Small intestine (tissue), 16 donors: ENCODE results near the gene SLC26A2. TPM values are rescaled to one million over a fixed set of nuclear protein-coding genes. Genes with fewer than 3 reads are reported as not detected.

Experiments
- DNase-seq, 2 donors: peaks; one replicate each; pipeline versions ENCODE4 v3.0.0 to v3.0.0-alpha.2; 2013
- FAIRE-seq: peaks from 2 replicates; lab custom pipeline; 2012; peaks lifted over from hg19 to GRCh38; lab: Jason Lieb, UNC
- H3K27ac ChIP-seq, 3 donors: one replicate each; pipeline ENCODE4 v1.5.1; 2013; ENCODE audit warnings: low read length in 2 of 3, mild to moderate bottlenecking in 2 of 3, control low read depth in 1 of 3, inconsistent platforms in 1 of 3, low read depth in 1 of 3, moderate library complexity in 1 of 3
- H3K27me3 ChIP-seq, 3 donors: one replicate each; pipeline ENCODE4 v1.6.1; 2013; ENCODE audit warnings: low read length in 3 of 3, inconsistent platforms in 1 of 3; ENCODE audit not compliant: control insufficient read depth in 3 of 3, insufficient read depth in 3 of 3
- H3K36me3 ChIP-seq, 3 donors: one replicate each; pipeline ENCODE4 v1.6.1; 2013; ENCODE audit warnings: low read length in 3 of 3, inconsistent platforms in 1 of 3, low read depth in 1 of 3, mild to moderate bottlenecking in 1 of 3, moderate library complexity in 1 of 3; ENCODE audit not compliant: control insufficient read depth in 3 of 3, insufficient read depth in 2 of 3
- H3K4me1 ChIP-seq, 3 donors: one replicate each; pipeline ENCODE4 v1.6.1; 2013; ENCODE audit warnings: low read length in 2 of 3, inconsistent platforms in 1 of 3, low read depth in 1 of 3, mild to moderate bottlenecking in 1 of 3, moderate library complexity in 1 of 3; ENCODE audit not compliant: control insufficient read depth in 3 of 3, insufficient read depth in 2 of 3
- H3K4me3 ChIP-seq, 3 donors: one replicate each; pipeline ENCODE4 v1.5.1; 2013; ENCODE audit warnings: low read length in 3 of 3, control low read depth in 1 of 3, inconsistent platforms in 1 of 3, low read depth in 1 of 3, mild to moderate bottlenecking in 1 of 3, moderate library complexity in 1 of 3
- H3K9me3 ChIP-seq, 2 donors: one replicate each; pipeline ENCODE4 v1.6.1; 2013; ENCODE audit warnings: low read depth in 1 of 2, low read length in 1 of 2; ENCODE audit not compliant: control insufficient read depth in 2 of 2, insufficient read depth in 1 of 2
- WGBS, 3 donors: extraction: QIAGEN DNeasy Blood & Tissue Kit; methylation state at CpG; one replicate each; pipeline ENCODE4 v1.1.7; 2013; 5-methylcytosine and 5-hydroxymethylcytosine counted together
- long read RNA-seq, 10 donors: transcript quantifications; one replicate each; lab custom pipeline, GENCODE V29; 2026
- polyA plus RNA-seq, 4 donors: library from polyadenylated mRNA; stranded (reverse) in 3 of 4; unstranded in 1 of 4; fragments of 200-250 nt in 3 of 4; fragments of 120-200 nt in 1 of 4; gene quantifications; one replicate each; pipeline versions ENCODE4 v1.2.1 to v1.2.3, GENCODE V29; 2013
- donor health status: healthy with polysubstance abuse.
- donor health status: control.
- donor health status: control.
- donor health status: Bipolar disorder and iron deficiency.
- donor health status: healthy.

SLC26A2 gene
- polyA plus RNA-seq: 100 to 1,000 TPM in 1 of 4 donors, 1 to 10 TPM in 3; 2.7 to 155 (median 5.5) TPM
- long read RNA-seq, donor 1, full-length matches to known transcripts: 22 of 64 reads
- long read RNA-seq, donor 1, partial matches to known transcripts: 42 of 64 reads
- long read RNA-seq, donor 1, other reads (novel, unspliced or antisense): 0 of 64 reads
- long read RNA-seq, donor 2, full-length matches to known transcripts: 2 of 2 reads
- long read RNA-seq, donor 2, partial matches to known transcripts: 0 of 2 reads
- long read RNA-seq, donor 2, other reads (novel, unspliced or antisense): 0 of 2 reads
- long read RNA-seq, donor 3, full-length matches to known transcripts: 4 of 15 reads
- long read RNA-seq, donor 3, partial matches to known transcripts: 11 of 15 reads
- long read RNA-seq, donor 3, other reads (novel, unspliced or antisense): 0 of 15 reads
- long read RNA-seq, donor 4, full-length matches to known transcripts: 1 of 1 reads
- long read RNA-seq, donor 4, partial matches to known transcripts: 0 of 1 reads
- long read RNA-seq, donor 4, other reads (novel, unspliced or antisense): 0 of 1 reads
- long read RNA-seq, donor 5, full-length matches to known transcripts: 4 of 4 reads
- long read RNA-seq, donor 5, partial matches to known transcripts: 0 of 4 reads
- long read RNA-seq, donor 5, other reads (novel, unspliced or antisense): 0 of 4 reads
- long read RNA-seq, donor 6, full-length matches to known transcripts: 16 of 16 reads
- long read RNA-seq, donor 6, partial matches to known transcripts: 0 of 16 reads
- long read RNA-seq, donor 6, other reads (novel, unspliced or antisense): 0 of 16 reads
- long read RNA-seq, donor 7, full-length matches to known transcripts: 4 of 4 reads
- long read RNA-seq, donor 7, partial matches to known transcripts: 0 of 4 reads
- long read RNA-seq, donor 7, other reads (novel, unspliced or antisense): 0 of 4 reads
- long read RNA-seq, donor 8, full-length matches to known transcripts: 1 of 1 reads
- long read RNA-seq, donor 8, partial matches to known transcripts: 0 of 1 reads
- long read RNA-seq, donor 8, other reads (novel, unspliced or antisense): 0 of 1 reads
- long read RNA-seq, donor 9, full-length matches to known transcripts: 3 of 3 reads
- long read RNA-seq, donor 9, partial matches to known transcripts: 0 of 3 reads
- long read RNA-seq, donor 9, other reads (novel, unspliced or antisense): 0 of 3 reads
- long read RNA-seq, donor 10, full-length matches to known transcripts: 62 of 102 reads
- long read RNA-seq, donor 10, partial matches to known transcripts: 40 of 102 reads
- long read RNA-seq, donor 10, other reads (novel, unspliced or antisense): 0 of 102 reads

DNA sequence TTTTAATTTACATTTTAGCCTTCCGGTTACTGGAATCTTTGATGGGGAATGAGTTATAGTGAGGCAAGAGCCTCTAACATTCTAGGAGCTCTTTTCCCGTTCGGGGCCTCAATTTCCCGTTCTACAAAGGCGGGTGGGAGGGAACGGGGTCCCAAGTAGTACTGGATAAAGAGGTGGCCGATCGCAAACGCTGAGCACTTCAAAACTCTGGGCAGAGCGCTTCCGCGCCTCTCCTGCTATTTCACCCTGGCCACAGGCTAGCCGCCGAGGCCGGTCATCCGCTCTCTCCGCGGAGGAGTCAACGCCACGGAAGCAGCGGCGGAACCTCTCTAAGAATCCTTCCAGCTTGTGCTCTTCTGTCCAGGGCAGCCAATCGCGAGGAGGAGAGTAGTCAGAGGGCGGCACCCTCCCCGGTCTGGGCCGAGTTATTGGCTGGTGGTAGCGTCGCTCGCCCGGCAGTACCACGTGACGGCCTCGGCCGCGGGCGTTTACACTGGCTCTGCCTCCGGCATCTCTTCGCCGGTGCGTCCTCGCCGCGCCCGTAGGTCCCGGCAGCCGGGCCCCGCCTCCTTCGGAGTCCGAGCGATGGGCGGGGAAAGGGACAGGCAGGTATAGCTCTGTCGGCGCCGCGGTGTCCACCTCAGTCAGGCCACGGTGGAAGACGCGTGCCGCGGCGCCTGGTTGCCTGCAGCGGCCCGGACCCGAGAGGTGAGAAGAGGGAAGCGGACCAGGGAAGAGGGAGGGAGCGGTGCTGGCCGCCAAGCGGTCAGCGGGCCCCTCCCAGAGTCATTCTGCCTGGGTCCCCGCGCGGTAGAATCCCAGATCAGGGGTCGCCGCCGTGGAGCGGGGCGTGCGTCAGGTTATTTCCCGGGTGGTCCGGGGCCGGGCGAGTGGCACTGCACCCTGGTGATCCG, at the start of gene SLC26A2:
TSS of gene SLC26A2 (plus strand) at position 487 of the 914 bp plus-strand sequence. CDS start 16,895 bp downstream, outside the sequence.
- Histone ChIP-seq H3K27ac (peak within 1 kb of the TSS; percentile 90 to 99 (median 98)), H3K4me1 (peaks cover 0 to 41% (median 3%) of the 10 kb centered on the region in 3 donors), H3K36me3 (peaks cover 0 to 6% (median 0%) of the 10 kb centered on the region in 3 donors), H3K9me3 (no peaks in the 10 kb centered on the region), H3K27me3 (no peaks in the 10 kb centered on the region), H3K4me3 (peak within 1 kb of the TSS; percentile 70 to 88 (median 85))
- FAIRE-seq (no peak), DNase-seq (peak; percentile 99)
- 0% methylated on average over 72 to 84 of the region's 84 CpGs for WGBS, 3 donors

DNA sequence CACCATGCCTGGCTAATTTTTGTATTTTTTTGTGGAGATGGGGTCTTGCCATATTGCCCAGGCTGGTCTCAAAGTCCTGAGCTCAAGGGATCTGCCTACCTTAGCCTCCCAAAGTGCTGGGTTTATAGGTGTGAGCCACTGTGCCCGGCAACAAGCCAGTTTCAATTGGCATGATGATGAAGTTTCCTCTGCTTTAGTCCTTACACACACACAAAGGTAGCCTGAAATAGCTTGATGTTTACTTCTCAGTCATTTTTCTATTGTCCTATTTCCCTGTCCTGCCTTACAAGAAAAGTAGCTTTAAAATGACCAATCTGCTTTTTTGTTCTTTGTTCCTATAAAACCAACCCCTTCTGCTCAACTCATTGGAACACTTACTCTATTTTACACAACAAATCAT, 49.5 kb upstream of the SLC26A2 start:
- FAIRE-seq: no peak
- 91 to 100% (median 100%) methylated on average over 1 of the region's 1 CpG for WGBS, 3 donors

DNA sequence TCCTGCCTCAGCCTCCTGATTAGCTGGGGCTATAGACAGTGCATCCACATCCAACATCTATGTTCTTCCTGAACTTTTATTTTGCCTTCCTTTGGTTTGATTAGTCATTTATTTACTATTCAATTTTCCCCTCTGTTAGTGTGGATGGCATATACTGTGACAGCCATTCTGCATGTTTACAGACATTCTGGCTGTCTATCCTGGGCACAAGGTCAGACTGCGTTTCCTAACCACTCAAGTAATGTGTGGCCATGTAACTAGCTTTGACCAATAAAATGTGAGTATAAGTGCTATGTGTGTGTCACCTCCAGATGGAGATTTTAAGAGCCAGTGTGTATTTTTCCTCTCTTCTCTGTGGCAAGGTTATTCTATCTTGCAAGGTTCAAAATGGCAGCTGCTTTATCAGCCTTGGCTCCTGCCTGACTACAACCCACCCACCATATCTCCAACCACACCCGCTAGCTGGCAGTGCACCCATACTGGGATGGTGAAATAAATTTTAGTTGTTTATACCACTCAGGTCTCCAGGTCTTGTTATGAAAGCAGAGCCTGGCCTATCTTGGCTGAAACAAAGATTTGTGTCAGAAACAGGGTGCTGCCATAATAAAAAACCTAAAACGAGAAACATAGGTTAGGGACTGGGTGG, 48.2 kb upstream of the SLC26A2 start:
- Histone ChIP-seq H3K27ac (no peak overlapping the region), H3K4me1 (peaks cover 0 to 23% (median 0%) of the 10 kb centered on the region in 3 donors), H3K36me3 (no peaks in the 10 kb centered on the region), H3K4me3 (no peak overlapping the region), H3K9me3 (no peaks in the 10 kb centered on the region), H3K27me3 (no peaks in the 10 kb centered on the region)
- 70 to 86% (median 73%) methylated on average over 3 of the region's 3 CpGs for WGBS, 3 donors
- peak in 1 of 2 donors; percentile 7 for DNase-seq
- FAIRE-seq: no peak

More for the DNA sequence above, 49.5 kb upstream of the SLC26A2 start:
- DNase-seq: no peak
- Histone ChIP-seq H3K36me3 (no peaks in the 10 kb centered on the region), H3K4me3 (no peak overlapping the region), H3K27me3 (no peaks in the 10 kb centered on the region), H3K9me3 (no peaks in the 10 kb centered on the region), H3K27ac (no peak overlapping the region), H3K4me1 (peaks cover 0 to 23% (median 0%) of the 10 kb centered on the region in 3 donors)

DNA sequence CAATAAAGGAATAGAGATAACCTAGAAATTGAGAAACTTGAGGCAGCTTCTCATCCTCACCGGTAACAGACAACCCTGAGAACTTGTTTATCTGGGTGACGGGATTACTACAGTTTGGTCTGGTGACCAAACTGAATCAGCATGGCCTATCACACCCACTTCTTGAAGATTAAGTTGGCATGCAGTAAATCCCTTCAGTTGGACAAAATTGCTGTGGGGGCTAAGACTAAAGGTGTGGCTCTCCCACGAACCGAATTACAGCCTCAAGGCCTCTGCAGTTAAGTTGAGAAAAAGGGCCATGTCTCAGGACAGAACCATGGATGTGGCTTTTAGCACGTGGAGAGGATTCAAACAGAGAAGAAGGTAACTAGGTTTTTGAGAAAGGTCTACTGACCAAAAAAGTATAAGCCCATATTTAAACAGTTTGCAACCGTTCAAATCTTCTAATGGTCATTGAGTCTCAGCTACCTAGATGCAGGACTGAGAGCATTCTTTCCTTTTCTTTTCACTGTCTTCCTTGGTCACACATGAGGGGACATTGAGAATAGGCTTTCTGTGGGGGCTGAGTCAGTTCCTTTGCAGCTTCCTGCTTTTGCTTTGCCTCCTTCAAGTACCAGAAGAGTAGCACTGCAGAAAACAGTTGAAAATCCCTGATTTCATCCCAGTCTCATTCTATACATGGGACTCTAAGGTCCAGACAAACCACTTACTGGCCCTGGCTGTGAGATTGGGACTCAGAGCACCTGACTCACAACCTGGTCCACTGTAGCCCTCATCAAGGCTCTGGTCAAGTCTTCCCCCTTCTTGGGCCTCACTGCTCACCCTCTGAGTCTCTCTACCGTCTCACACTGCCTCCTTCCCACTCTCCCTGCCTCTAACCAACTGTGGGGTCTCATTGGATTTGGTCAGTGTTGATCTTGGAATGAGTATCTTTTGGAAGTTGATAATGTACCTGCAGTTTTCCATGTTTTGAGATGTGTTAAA, 46.8 kb upstream of the SLC26A2 start:
- no peak for FAIRE-seq
- no peak overlapping the region for H3K4me3 ChIP-seq
- peaks cover 0 to 23% (median 0%) of the 10 kb centered on the region in 3 donors for H3K4me1 ChIP-seq
- no peaks in the 10 kb centered on the region for H3K36me3 ChIP-seq
- peak in 1 of 2 donors; percentile 56 for DNase-seq
- no peaks in the 10 kb centered on the region for H3K27me3 ChIP-seq
- WGBS, 3 donors: 69 to 80% (median 69%) methylated on average over 7 of the region's 7 CpGs
- peak overlapping the region in 1 of 3 donors; percentile 31 for H3K27ac ChIP-seq
- H3K9me3 ChIP-seq: no peaks in the 10 kb centered on the region

DNA sequence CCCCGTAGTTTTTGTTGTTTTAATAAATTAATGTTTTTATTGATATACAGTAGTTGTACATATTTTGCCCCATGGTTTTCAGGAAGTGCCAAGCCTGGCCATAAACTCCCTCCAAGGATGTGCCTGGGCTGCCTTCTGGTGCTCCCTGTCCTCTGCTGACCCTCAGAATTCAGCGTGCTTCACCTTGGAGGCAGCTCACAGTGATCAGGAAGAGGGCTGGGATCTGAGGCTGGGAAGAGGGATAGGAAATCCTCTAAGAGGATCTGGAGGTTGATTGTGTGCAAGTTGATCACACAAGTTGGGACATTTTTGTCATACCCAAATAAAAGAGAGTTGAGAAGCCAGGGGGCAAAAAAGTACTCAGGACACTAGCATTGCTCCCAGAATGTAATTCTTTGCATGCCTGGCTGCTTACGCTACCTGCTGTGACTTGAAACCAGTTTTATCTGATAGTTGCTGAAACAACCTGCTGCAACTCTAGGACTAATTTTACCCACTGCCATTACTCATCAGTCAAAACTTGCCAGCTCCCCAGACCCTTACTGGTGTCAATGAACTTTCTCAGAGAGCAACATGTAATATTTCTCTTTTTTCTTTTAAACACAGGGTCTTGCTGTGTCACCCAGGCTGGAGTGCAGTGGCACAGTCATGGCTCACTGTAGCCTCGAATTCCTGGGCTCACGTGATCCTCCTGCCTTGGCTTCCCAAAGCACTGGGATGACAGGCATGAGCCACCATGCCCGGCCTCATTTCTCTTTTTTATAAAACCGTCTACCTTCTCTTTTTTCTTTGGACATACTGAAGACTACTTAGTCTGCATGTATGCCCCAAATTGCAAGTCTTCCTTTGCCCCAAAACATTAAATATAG, 44.9 kb upstream of the SLC26A2 start:
- Histone ChIP-seq H3K27ac (no peak overlapping the region), H3K4me1 (peaks cover 0 to 23% (median 0%) of the 10 kb centered on the region in 3 donors), H3K4me3 (no peak overlapping the region), H3K9me3 (no peaks in the 10 kb centered on the region), H3K36me3 (no peaks in the 10 kb centered on the region), H3K27me3 (no peaks in the 10 kb centered on the region)
- FAIRE-seq: no peak
- WGBS, 3 donors: 84 to 89% (median 87%) methylated on average over 7 of the region's 7 CpGs
- DNase-seq: no peak
